ENCODE measurements around the gene TIGD4. TPM values are rescaled to one million over a fixed set of nuclear protein-coding genes. Genes with fewer than 3 reads are reported as not detected.

The TIGD4 gene
- total and polyA plus RNA-seq, 2 of the 13 experiments (the other 11 are each of a cell fraction or from before 2014, with no cell fraction given) = 0.15 to 0.62 TPM

- TF ChIP-seq CHCHD3 (CRISPR knock-in tag; IDR thresholded peaks at IDR 0.05) (no peak), DPF2 (CRISPR knock-in tag; IDR thresholded peaks at IDR 0.05; ENCODE audit: borderline replicate concordance, low read depth) (no peak), HDAC6 (IDR thresholded peaks at IDR 0.05; ENCODE audit: low read depth, low read length) (no peak), ZMYM2 (CRISPR knock-in tag; IDR thresholded peaks at IDR 0.05) (peak; percentile 89), ZBTB1 (CRISPR knock-in tag; IDR thresholded peaks at IDR 0.05; ENCODE audit: borderline replicate concordance) (no peak), NFAT5 (CRISPR knock-in tag; IDR thresholded peaks at IDR 0.05) (no peak), RAD21 (CRISPR knock-in tag; IDR thresholded peaks at IDR 0.05) (peak; percentile 57), SP140L (CRISPR knock-in tag; IDR thresholded peaks at IDR 0.05; ENCODE audit: borderline replicate concordance) (no peak), EP300 (IDR thresholded peaks at IDR 0.05; ENCODE audit: low read depth in 2 of 2, low read length in 2 of 2) (peak in 1 of 2 experiments; percentile 24; a peak in 2 of 4 replicates), EP300 (CRISPR knock-in tag; IDR thresholded peaks at IDR 0.05; ENCODE audit: borderline replicate concordance) (peak; percentile 21; the same call in 1 of the 2 replicates), ATRX (CRISPR knock-in tag; IDR thresholded peaks at IDR 0.05; ENCODE audit: borderline replicate concordance) (no peak), PITX1 (CRISPR knock-in tag; IDR thresholded peaks at IDR 0.05) (no peak), ZFYVE20 (CRISPR knock-in tag; IDR thresholded peaks at IDR 0.05; ENCODE audit: borderline replicate concordance, low read depth) (no peak), KLF6 (CRISPR knock-in tag; IDR thresholded peaks at IDR 0.05) (peak; percentile 54; the same call in 1 of the 2 replicates), ZNF614 (CRISPR knock-in tag; IDR thresholded peaks at IDR 0.05; ENCODE audit: borderline replicate concordance) (peak; percentile 57; the same call in 1 of the 2 replicates), ZNF510 (CRISPR knock-in tag; IDR thresholded peaks at IDR 0.05; ENCODE audit: low read depth) (peak; percentile 79), U2AF1 (optimal IDR thresholded peaks at IDR 0.05; ENCODE audit: low read depth, low read length) (peak; percentile 49), PHF20 (CRISPR knock-in tag; IDR thresholded peaks at IDR 0.05) (peak; percentile 91), RNF2 (conservative IDR thresholded peaks at IDR 0.05; ENCODE audit: low read depth) (no peak), POLR2AphosphoS2 (IDR thresholded peaks at IDR 0.05; ENCODE audit: low read depth, low read length) (no peak), TEF (CRISPR knock-in tag; IDR thresholded peaks at IDR 0.05) (0 out of 2 replicates have a peak, but pooled peaks have one; percentile 15), CHD2 (IDR thresholded peaks at IDR 0.05; ENCODE audit: low read depth, low read length) (peak; percentile 37; the same call in 1 of the 2 replicates), CENPT (CRISPR knock-in tag; IDR thresholded peaks at IDR 0.05; ENCODE audit: low read depth) (no peak)
Measured at GRCh38 chr4:152779513-152780266, at the start of gene TIGD4, which contains the start of gene ARFIP1 (continued).
